Liver (tissue), 9 donors: ENCODE measurements around the gene NEURL1. TPM values are rescaled to one million over a fixed set of nuclear protein-coding genes. Genes with fewer than 3 reads are reported as not detected.
"Not testable (repeated sequence)": the region's sequence is repeated elsewhere in the genome, so short reads cannot be mapped to it uniquely, and the experiment has no call there.

Experiments
- DNase-seq: peaks from one replicate; pipeline ENCODE4 v3.0.0-alpha.2; 2017; ENCODE audit warnings: low spot score
- H3K27ac ChIP-seq, 2 donors: one replicate each; pipeline ENCODE4 v1.7.0; 2013; ENCODE audit warnings: inconsistent platforms in 2 of 2, low read length in 2 of 2, control low read depth in 1 of 2, low read depth in 1 of 2, mild to moderate bottlenecking in 1 of 2
- H3K27me3 ChIP-seq, 4 donors: one replicate each; pipeline versions ENCODE4 v1.6.1 to v1.7.0; 2013; ENCODE audit warnings: low read length in 3 of 4, inconsistent platforms in 1 of 4, mild to moderate bottlenecking in 1 of 4, moderate library complexity in 1 of 4; ENCODE audit not compliant: control insufficient read depth in 4 of 4, insufficient read depth in 4 of 4
- H3K36me3 ChIP-seq, 4 donors: one replicate each; pipeline versions ENCODE4 v1.6.1 to v1.7.0; 2013; ENCODE audit warnings: low read length in 3 of 4, mild to moderate bottlenecking in 3 of 4, low read depth in 1 of 4, moderate library complexity in 1 of 4; ENCODE audit not compliant: control insufficient read depth in 4 of 4, insufficient read depth in 3 of 4
- H3K4me1 ChIP-seq, 4 donors: one replicate each; pipeline versions ENCODE4 v1.6.1 to v1.7.0; 2013; ENCODE audit warnings: low read length in 3 of 4, mild to moderate bottlenecking in 3 of 4, moderate library complexity in 1 of 4; ENCODE audit not compliant: control insufficient read depth in 4 of 4, insufficient read depth in 4 of 4
- H3K4me3 ChIP-seq, 3 donors: one replicate each; pipeline versions ENCODE4 v1.6.1 to v1.7.0; 2013; ENCODE audit warnings: low read length in 3 of 3, control low read depth in 1 of 3, low read depth in 1 of 3, mild to moderate bottlenecking in 1 of 3
- H3K9ac ChIP-seq, 2 donors: one replicate each; pipeline ENCODE4 v1.7.0; 2013; ENCODE audit warnings: low read length in 2 of 2, mild to moderate bottlenecking in 2 of 2, moderate library complexity in 2 of 2, control low read depth in 1 of 2, low read depth in 1 of 2
- H3K9me3 ChIP-seq, 4 donors: one replicate each; pipeline versions ENCODE4 v1.6.1 to v1.7.0; 2013; ENCODE audit warnings: low read length in 3 of 4; ENCODE audit not compliant: control insufficient read depth in 4 of 4
- ATF3 ChIP-seq: IDR thresholded peaks from 2 replicates; pipeline ENCODE4 v1.6.1; 2016; ENCODE audit warnings: antibody characterized with exemption
- CTCF ChIP-seq: fragments of 150-350 bp; IDR thresholded peaks from 2 replicates; pipeline ENCODE4 v1.5.1; 2017; ENCODE audit warnings: improper control_type of control experiment, low read depth, low read length; ENCODE audit not compliant: missing input control
- EGR1 ChIP-seq, 2 donors: IDR thresholded peaks; 2 replicates each; pipeline ENCODE4 v1.6.1; 2016 to 2018; ENCODE audit warnings: antibody characterized with exemption in 2 of 2, low read depth in 2 of 2
- FOXA1 ChIP-seq: IDR thresholded peaks from 2 replicates; pipeline ENCODE4 v1.6.1; 2016; ENCODE audit warnings: antibody characterized with exemption
- FOXA2 ChIP-seq: IDR thresholded peaks from 2 replicates; pipeline ENCODE4 v1.6.1; 2016; ENCODE audit warnings: antibody characterized with exemption
- GABPA ChIP-seq, 2 donors: IDR thresholded peaks in 1 of 2; conservative IDR thresholded peaks in 1 of 2; 2 replicates each; pipeline ENCODE4 v1.6.1; 2016; ENCODE audit warnings: antibody characterized with exemption in 2 of 2, mild to moderate bottlenecking in 1 of 2, moderate library complexity in 1 of 2
- HNF4G ChIP-seq: IDR thresholded peaks from 2 replicates; pipeline ENCODE4 v1.6.1; 2016; ENCODE audit warnings: antibody characterized with exemption
- JUND ChIP-seq, 2 donors: IDR thresholded peaks; 2 replicates each; pipeline ENCODE4 v1.6.1; 2016; ENCODE audit warnings: antibody characterized with exemption in 2 of 2
- MAX ChIP-seq: IDR thresholded peaks from 2 replicates; pipeline ENCODE4 v1.6.1; 2016; ENCODE audit warnings: antibody characterized with exemption
- NR2F2 ChIP-seq: IDR thresholded peaks from 2 replicates; pipeline ENCODE4 v1.6.1; 2016; ENCODE audit warnings: antibody characterized with exemption
- RAD21 ChIP-seq, 2 donors: IDR thresholded peaks; 2 replicates each; pipeline ENCODE4 v1.6.1; 2016; ENCODE audit warnings: antibody characterized with exemption in 2 of 2, mild to moderate bottlenecking in 2 of 2
- RXRA ChIP-seq, 2 donors: IDR thresholded peaks; 2 replicates each; pipeline ENCODE4 v1.6.1; 2017 to 2018; ENCODE audit warnings: antibody characterized with exemption in 2 of 2, mild to moderate bottlenecking in 1 of 2
- ZBTB33 ChIP-seq: IDR thresholded peaks from 2 replicates; pipeline ENCODE4 v1.6.1; 2016; ENCODE audit warnings: antibody characterized with exemption
- WGBS: extraction: QIAGEN DNeasy Blood & Tissue Kit; methylation state at CpG from one replicate; pipeline ENCODE4 v1.1.7; 2013; 5-methylcytosine and 5-hydroxymethylcytosine counted together
- polyA plus RNA-seq, 2 donors: library from polyadenylated mRNA; stranded (reverse) in 1 of 2; unstranded in 1 of 2; fragments of 200-250 nt in 1 of 2; fragments of >200 nt in 1 of 2; fragmentation: Nextera tagmentation in 1 of 2; extraction: Ambion mirVana in 1 of 2; gene quantifications; one replicate each; pipeline versions ENCODE4 v1.2.1 to v1.2.3, GENCODE V29; 2013 to 2015
- total RNA-seq, 2 donors: library from RNA; depleted of rRNA; stranded (reverse); fragments of >200 nt; gene quantifications; one replicate each; pipeline ENCODE4 v1.2.3, GENCODE V29; 2014
- donor health status: healthy.
- donor health status: healthy.
- donor health status: healthy.
- donor health status: healthy.
- donor health status: healthy.

NEURL1 gene
- total and polyA plus RNA-seq, 4 donors = 0.11 to 3.9 (median 0.74) TPM

GRCh38 chr10:103479135-103479534 lies 14.4 kb upstream of the NEURL1 start, which contains the start of gene CALHM3:
Gene CALHM3 (minus strand): TSS chr10:103479240. CDS start chr10:103479032, 208 bp downstream.
- H3K4me3 ChIP-seq = no peak within 1 kb of the TSS
- H3K27me3 ChIP-seq = no peaks in the 10 kb centered on the region
- no peaks in the 10 kb centered on the region for H3K9me3 ChIP-seq
- H3K4me1 ChIP-seq = no peaks in the 10 kb centered on the region
- H3K9ac ChIP-seq = no peak within 1 kb of the TSS
- TF ChIP-seq NR2F2 = no peak
- no peak for TF ChIP-seq HNF4G
- no peak for TF ChIP-seq RXRA (IDR thresholded peaks at IDR 0.05)
- no peak for TF ChIP-seq JUND (IDR thresholded peaks at IDR 0.05)
- TF ChIP-seq EGR1 (IDR thresholded peaks at IDR 0.05; ENCODE audit: low read depth in 2 of 2) = no peak
- WGBS = 80% methylated on average over 7 of the region's 7 CpGs
- no peak within 1 kb of the TSS for H3K27ac ChIP-seq
- no peaks in the 10 kb centered on the region for H3K36me3 ChIP-seq
- DNase-seq = no peak

GRCh38 chr10:103480521-103480920 lies 13.0 kb upstream of the NEURL1 start:
- Histone ChIP-seq H3K27ac (no peak overlapping the region), H3K4me3 (no peak overlapping the region), H3K36me3 (no peaks in the 10 kb centered on the region), H3K9me3 (no peaks in the 10 kb centered on the region), H3K4me1 (no peaks in the 10 kb centered on the region), H3K27me3 (no peaks in the 10 kb centered on the region), H3K9ac (no peak overlapping the region)
- TF ChIP-seq MAX (no peak), NR2F2 (no peak), GABPA (IDR thresholded peaks at IDR 0.05 in 1 of 2, conservative IDR thresholded peaks at IDR 0.05 in 1 of 2) (no peak)
- DNase-seq = no peak
- WGBS = 84% methylated on average over 5 of the region's 5 CpGs

- TF ChIP-seq CTCF = peak; percentile 46
- peak; percentile 70 to 79 for TF ChIP-seq RAD21 (IDR thresholded peaks at IDR 0.05)
- TF ChIP-seq MAX = no peak
- TF ChIP-seq ATF3 = no peak
- no peak for TF ChIP-seq EGR1 (IDR thresholded peaks at IDR 0.05; ENCODE audit: low read depth in 2 of 2)
- TF ChIP-seq FOXA1 = no peak
- TF ChIP-seq FOXA2 = no peak
- TF ChIP-seq ZBTB33 = no peak
- no peak for TF ChIP-seq JUND (IDR thresholded peaks at IDR 0.05)
- Histone ChIP-seq H3K9me3 (no peaks in the 10 kb centered on the region), H3K27me3 (no peaks in the 10 kb centered on the region), H3K27ac (no peak overlapping the region), H3K4me1 (no peaks in the 10 kb centered on the region), H3K36me3 (no peaks in the 10 kb centered on the region), H3K9ac (no peak overlapping the region), H3K4me3 (no peak overlapping the region)
- WGBS = 62% methylated on average over 12 of the region's 12 CpGs
- no peak for DNase-seq
Observed at GRCh38 chr10:103481974-103482531, 11.5 kb upstream of the NEURL1 start.

- not testable (repeated sequence) for DNase-seq, H3K4me3 ChIP-seq, H3K4me1 ChIP-seq, H3K27ac ChIP-seq, H3K9ac ChIP-seq, H3K27me3 ChIP-seq, H3K36me3 ChIP-seq, H3K9me3 ChIP-seq
- WGBS = 86% methylated on average over 8 of the region's 8 CpGs
Observed at GRCh38 chr10:103486635-103487409, 6.7 kb upstream of the NEURL1 start.
